ENCODE data around the gene ASB15.

Gene ASB15

DNA sequence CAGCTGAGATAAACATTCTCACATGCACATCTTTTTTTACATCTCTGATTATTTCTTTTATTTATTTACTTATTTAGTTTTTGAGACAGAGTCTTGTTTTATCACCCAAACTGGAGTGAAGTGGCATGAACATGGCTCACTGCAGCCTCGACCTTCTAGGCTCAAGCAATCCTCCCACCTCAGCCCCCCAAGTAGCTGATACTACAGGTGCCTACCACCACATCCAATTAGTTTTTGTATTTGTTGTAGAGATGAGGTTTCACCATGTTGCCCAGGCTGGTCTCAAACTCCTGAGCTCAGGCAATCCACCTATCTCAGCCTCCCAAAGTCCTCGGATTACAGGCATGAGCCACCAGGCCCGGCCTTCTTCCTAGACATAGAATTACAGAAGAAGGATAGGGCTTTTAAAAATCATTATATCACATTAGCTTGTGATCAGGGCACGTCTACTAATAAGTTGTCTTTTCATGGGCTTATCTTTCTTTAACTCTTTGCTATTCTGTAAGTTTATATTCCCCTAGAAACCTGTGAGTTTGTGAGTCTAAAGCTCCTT is 5.9 kb downstream of the ASB15 start:
- no peak for TF ChIP-seq PATZ1 (CRISPR knock-in tag; IDR thresholded peaks at IDR 0.05; ENCODE audit: borderline replicate concordance)
- TF ChIP-seq ISL1 (CRISPR knock-in tag; IDR thresholded peaks at IDR 0.05) = no peak
- TF ChIP-seq ZNF70 (CRISPR knock-in tag; IDR thresholded peaks at IDR 0.05) = no peak
- no peak for TF ChIP-seq POU6F1 (CRISPR knock-in tag; IDR thresholded peaks at IDR 0.05; ENCODE audit: borderline replicate concordance, low read depth)
- TF ChIP-seq ZNF565 (CRISPR knock-in tag; conservative IDR thresholded peaks at IDR 0.05; ENCODE audit: low read depth) = no peak
- no peak for TF ChIP-seq TOX (CRISPR knock-in tag; IDR thresholded peaks at IDR 0.05; ENCODE audit: borderline replicate concordance)
- TF ChIP-seq ARNTL (CRISPR knock-in tag; IDR thresholded peaks at IDR 0.05; ENCODE audit: borderline replicate concordance, low read depth) = no peak
- no peak for TF ChIP-seq ZFP30 (CRISPR knock-in tag; IDR thresholded peaks at IDR 0.05)
- TF ChIP-seq TCF4 (CRISPR knock-in tag; IDR thresholded peaks at IDR 0.05; ENCODE audit: borderline replicate concordance) = no peak
- no peak for TF ChIP-seq CSDC2 (CRISPR knock-in tag; IDR thresholded peaks at IDR 0.05)
- no peak for TF ChIP-seq OSR1 (CRISPR knock-in tag; IDR thresholded peaks at IDR 0.05)
- no peak for TF ChIP-seq BACH2 (CRISPR knock-in tag; IDR thresholded peaks at IDR 0.05; ENCODE audit: borderline replicate concordance)
- TF ChIP-seq TSHZ2 (CRISPR knock-in tag; IDR thresholded peaks at IDR 0.05) = no peak
- no peak for TF ChIP-seq RARB (CRISPR knock-in tag; IDR thresholded peaks at IDR 0.05)
- no peak for TF ChIP-seq SNAI2 (CRISPR knock-in tag; IDR thresholded peaks at IDR 0.05)
- no peak for ATAC-seq

- no peak for ATAC-seq
- TF ChIP-seq PPARA (CRISPR knock-in tag; IDR thresholded peaks at IDR 0.05; ENCODE audit: borderline replicate concordance) = no peak
- TF ChIP-seq CSDC2 (CRISPR knock-in tag; IDR thresholded peaks at IDR 0.05) = no peak
- no peak for TF ChIP-seq BACH2 (CRISPR knock-in tag; IDR thresholded peaks at IDR 0.05; ENCODE audit: borderline replicate concordance)
- TF ChIP-seq RARB (CRISPR knock-in tag; IDR thresholded peaks at IDR 0.05) = no peak
- no peak for TF ChIP-seq GLIS3 (CRISPR knock-in tag; IDR thresholded peaks at IDR 0.05)
- no peak for TF ChIP-seq ARNTL (CRISPR knock-in tag; IDR thresholded peaks at IDR 0.05; ENCODE audit: borderline replicate concordance, low read depth)
- TF ChIP-seq, protein P1, sequence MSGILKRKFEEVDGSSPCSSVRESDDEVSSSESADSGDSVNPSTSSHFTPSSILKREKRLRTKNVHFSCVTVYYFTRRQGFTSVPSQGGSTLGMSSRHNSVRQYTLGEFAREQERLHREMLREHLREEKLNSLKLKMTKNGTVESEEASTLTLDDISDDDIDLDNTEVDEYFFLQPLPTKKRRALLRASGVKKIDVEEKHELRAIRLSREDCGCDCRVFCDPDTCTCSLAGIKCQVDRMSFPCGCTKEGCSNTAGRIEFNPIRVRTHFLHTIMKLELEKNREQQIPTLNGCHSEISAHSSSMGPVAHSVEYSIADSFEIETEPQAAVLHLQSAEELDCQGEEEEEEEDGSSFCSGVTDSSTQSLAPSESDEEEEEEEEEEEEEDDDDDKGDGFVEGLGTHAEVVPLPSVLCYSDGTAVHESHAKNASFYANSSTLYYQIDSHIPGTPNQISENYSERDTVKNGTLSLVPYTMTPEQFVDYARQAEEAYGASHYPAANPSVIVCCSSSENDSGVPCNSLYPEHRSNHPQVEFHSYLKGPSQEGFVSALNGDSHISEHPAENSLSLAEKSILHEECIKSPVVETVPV (CRISPR knock-in tag; IDR thresholded peaks at IDR 0.05) = no peak
Measured at GRCh38 chr7:123608991-123609882, 7.6 kb downstream of the ASB15 start.

GRCh38 chr7:123609883-123610239 is 8.2 kb downstream of the ASB15 start:
- no peak for ATAC-seq
- no peak for TF ChIP-seq TSHZ2 (CRISPR knock-in tag; IDR thresholded peaks at IDR 0.05)
